Stimulated activated CD4-positive, alpha-beta T cell treated with anti-CD3 and anti-CD28 coated beads, Interleukin-4, amount 100 ng/mL, for 1 hour (primary cell): ENCODE data around the gene RHEBL1.

Experiments used
- DNase-seq: peaks from one replicate; pipeline ENCODE4 v3.0.0-alpha.2; 2020

RHEBL1 gene, protein sequence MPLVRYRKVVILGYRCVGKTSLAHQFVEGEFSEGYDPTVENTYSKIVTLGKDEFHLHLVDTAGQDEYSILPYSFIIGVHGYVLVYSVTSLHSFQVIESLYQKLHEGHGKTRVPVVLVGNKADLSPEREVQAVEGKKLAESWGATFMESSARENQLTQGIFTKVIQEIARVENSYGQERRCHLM

GRCh38 chr12:49069507-49070346 lies at the start of gene RHEBL1:
Gene RHEBL1 (minus strand): TSS chr12:49069979. CDS start chr12:49069785, 194 bp downstream.
- peak; percentile 99 for DNase-seq

DNA sequence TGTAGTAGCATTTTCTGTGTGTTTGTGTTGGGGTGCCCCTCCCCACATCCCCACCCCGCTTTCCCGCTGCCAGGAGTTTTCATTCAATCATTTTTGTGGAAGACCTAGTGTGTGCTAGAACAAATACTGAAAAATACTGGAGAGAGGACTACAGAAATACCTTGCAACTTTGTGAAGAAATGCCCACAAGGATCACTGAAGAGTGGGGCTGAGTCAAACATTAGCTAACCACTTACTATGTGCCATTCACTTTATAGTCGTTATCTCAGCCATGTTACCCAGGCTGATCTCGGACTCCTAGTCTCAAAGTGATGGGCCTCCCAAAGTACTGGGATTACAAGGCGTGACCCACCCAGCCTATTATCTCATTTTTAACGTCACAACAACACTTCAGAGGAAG lies 41.4 kb upstream of the RHEBL1 start:
- DNase-seq = no peak

DNA sequence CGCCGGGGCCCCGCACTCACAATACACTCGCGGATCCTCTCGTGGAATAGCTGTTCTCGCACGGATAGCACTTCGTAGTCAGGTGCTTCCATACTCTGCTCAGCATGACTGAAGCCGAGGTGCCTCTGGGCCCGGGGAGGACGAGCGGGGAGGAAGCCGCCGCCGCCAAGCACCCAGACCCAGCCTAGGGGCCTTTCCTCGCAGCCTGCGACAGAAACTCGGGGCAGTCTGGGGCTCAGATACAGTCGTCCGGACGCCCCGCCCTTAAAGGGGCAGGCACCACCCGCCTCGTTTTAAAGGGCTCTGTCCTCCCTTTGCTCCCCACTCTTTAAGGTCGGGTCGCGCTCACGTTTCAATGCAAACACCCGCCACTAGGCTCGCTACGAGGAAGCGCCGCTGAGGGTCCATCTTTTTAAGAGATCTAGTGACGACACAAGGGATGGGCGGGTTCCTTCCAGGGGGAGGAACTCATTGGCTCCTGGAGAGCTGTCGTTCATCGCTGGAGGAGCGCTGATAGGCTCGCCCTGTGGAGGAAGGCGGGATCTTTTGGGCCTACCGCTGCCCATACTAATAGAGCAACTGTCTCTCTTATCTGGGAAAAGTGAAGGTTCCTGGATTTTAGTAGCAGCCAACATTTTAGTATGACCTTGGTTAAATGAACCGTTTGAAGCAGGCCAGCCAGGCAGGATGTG lies 40.8 kb upstream of the RHEBL1 start, which contains the start of gene LMBR1L:
TSS of gene LMBR1L (minus strand) at position 384 of the 692 bp plus-strand sequence. CDS start at position 92, 292 bp downstream.
- DNase-seq = peak; percentile 92

DNA sequence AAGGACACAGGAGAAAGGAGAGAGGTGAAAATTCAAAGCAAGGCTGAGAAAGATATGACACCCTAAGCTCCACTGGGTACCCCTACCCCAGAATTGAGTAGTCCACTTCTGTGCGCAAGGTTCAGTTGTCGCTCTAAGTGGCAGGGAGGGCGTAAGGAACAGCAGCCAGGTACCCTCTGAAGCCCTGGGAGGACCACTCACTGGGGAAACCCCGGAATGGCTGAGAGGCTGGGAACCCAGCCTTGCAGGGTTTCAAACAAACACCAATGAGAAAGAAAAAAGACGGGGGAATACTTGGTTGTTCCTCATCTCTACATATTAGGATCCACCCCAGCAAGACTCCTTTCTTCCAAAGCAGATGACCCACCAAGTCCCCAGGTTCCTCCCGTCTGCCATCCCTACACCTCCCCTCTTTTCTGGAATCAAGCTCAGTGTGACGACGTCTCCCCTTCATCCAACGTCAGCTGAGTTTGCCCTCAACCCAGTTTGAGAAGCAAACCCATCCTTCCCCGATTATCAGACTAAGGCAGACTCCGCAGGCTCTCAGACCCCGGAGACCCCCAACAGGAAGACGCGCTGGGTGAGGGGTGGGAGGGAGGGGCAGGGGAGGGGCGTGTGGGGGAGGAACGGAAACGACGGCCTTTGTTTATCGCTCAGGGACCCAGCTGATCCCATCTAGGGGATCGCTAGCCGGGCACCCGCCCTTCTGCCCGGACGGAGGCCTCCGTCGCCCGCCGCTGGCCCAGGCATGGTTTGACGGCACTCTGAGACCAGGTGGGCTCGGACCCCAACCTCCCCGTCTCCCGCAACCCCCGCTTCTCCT lies 40.1 kb upstream of the RHEBL1 start:
- DNase-seq = no peak

GRCh38 chr12:49108958-49109404 lies 39.2 kb upstream of the RHEBL1 start:
- no peak for DNase-seq

- DNase-seq = no peak
Measured at GRCh38 chr12:49105504-49106084, 35.8 kb upstream of the RHEBL1 start.

DNA sequence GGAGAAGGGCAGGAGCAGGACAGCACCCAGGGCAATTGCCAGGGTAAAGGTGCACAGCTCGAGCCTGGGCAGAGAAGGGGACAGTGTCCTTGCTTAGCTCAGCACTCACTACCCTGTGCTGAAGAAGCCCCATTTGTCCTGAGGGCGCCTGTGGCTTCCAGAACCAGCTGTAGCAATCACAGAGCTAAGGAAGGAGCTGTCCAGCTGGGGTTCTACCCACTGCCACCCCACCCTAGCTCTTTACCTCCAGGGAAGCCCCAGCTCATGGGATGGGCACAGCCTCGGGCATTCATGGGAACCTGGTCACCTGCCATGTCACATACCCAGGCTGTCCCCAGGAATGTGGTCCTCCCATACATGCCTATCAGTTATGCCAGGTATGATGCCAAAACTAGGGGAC lies 35.0 kb upstream of the RHEBL1 start:
- no peak for DNase-seq

- DNase-seq = no peak
Measured at GRCh38 chr12:49100380-49100779, 30.6 kb upstream of the RHEBL1 start.

DNA sequence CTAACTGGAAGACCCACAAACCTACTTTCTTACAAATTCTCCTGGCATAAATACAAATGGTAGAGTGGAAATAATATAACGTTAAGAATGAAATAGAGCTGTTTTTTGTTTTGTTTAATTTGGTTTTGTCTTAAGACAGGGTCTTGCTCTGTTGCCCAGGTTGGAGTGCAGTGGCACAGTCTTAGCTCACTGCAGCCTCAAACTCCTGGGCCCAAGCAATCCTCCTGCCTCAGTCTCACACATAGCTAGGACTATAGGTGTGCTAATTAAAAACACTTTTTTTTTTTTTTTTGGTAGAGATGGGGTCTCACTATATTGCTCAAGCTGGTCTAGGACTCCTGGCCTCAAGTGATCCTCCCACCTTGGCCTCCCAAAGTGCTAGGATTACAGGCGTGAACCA lies 28.9 kb upstream of the RHEBL1 start:
- DNase-seq = no peak

DNA sequence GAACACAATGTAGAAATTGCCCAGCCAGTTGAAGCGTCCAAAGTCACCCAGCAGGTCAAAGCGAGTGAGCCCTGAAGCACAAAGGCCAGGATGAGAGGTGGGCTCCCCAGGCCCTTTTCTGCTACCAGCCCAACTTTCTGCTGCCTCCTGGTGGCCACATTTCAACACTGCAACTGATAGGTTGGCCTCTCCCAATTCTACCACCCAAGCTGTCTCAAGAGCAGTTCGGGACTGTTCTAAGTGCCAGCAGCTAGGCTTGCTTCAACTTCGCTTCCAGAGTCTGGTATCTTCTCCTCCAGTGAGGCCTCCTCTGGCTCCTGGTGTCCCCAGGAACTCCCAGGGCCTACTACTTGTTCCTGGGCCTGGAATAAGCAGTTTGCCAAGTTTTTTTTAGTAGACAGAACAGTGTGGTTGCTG lies 28.3 kb upstream of the RHEBL1 start:
- peak; percentile 65 for DNase-seq

GRCh38 chr12:49097381-49097780 lies 27.6 kb upstream of the RHEBL1 start:
- no peak for DNase-seq

- DNase-seq = no peak
Measured at GRCh38 chr12:49094975-49095365, 25.2 kb upstream of the RHEBL1 start.

- no peak for DNase-seq
Measured at GRCh38 chr12:49094160-49094974, 24.6 kb upstream of the RHEBL1 start, which contains the start of gene DHH. Gene DHH (minus strand): TSS chr12:49094801. CDS start chr12:49094512, 289 bp downstream.

DNA sequence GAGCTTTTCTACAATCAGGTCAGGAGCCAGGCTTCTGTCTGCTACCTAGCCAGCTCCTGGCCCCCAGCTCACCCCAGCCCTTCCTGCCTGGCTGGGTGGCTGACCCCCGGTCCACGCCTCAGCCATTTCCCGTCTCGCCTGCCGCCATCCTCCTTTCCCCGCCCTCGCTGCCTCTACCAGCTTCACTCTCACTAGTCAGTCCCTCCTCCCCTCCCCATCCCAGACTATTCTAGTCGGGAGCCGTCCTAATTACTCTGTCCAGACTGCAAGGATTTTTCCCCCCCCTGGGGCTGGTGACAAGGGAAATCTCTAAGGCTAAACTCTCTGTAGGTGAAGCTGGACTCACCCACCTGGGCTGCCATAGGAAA lies 24.0 kb upstream of the RHEBL1 start:
- no peak for DNase-seq

DNA sequence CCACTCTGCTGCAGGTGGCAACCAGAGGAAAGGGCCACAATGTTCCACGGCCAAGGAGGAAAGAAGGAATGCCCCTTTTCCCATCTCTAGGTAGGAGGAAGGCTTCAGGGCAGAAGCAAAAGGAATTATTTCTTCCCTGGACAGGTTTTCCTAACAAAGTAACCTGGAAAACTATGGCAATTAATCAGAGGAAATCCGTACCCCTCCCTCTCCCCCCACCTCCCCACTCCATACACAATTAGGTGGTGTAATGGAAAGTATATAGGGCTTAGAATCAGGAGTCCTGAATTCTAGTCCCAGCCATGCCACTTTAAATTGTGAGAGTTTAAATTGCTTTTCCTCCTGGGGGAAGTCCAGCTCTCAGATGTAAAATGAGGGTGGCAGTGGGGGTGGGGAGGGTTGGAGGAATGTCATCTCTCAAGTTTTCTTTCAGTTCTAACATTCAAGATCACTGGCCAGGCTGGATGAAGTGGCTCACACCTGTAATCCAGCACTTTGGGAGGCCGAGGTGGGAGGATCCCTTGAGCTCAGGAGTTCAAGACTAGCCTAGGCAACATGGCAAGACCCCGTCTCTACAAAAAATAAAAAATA lies 23.1 kb upstream of the RHEBL1 start:
- no peak for DNase-seq

DNA sequence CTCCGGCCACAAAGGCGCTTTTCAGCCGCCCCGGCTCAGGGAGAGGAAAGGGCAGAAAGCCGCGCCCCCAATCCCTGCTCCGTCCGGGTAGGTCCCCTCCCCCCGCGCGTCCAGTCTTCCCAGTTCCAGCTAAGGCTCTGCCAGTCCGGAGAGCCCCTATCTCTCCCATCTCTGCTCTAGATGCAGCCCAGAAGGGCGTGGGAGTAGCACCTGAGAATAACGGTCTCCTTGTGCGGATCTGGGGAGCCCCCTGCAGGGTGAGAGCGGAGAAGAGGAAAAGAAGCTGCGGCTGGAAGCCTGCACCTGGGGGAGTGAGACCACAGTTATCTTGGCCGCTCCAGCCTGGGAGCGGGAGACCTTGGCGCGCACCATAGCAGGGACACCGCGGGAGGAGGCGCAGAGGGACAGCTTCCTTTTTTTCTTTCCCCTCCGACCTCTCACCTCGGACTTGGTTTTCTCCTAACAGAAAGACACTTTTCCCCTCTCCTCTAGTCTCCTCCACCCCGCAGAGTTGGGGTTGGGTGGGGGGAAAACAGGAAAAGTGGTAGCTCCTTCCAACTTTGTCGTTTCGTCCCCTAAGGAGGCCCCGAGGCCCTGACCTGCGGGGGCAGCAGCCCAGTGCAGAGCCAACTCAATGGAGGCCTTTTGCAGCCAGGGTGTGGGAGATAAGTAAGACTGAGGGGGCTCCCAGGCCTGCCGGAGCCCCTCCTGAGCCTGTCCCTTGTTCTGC lies 22.5 kb upstream of the RHEBL1 start:
- peak; percentile 71 for DNase-seq

GRCh38 chr12:49091836-49092085 lies 22.0 kb upstream of the RHEBL1 start:
- DNase-seq = no peak

- DNase-seq = no peak
Measured at GRCh38 chr12:49091056-49091835, 21.5 kb upstream of the RHEBL1 start.
